Vagina (tissue), 2 donors: ENCODE data around the gene A4GALT. TPM values are rescaled to one million over a fixed set of nuclear protein-coding genes. Genes with fewer than 3 reads are reported as not detected.

Experiments
- DNase-seq, 2 donors: peaks; one replicate each; pipeline ENCODE4 v3.0.0-alpha.2; 2017; ENCODE audit errors: extremely low spot score in 2 of 2
- H3K27ac ChIP-seq: fragments of 200-600 bp; sonication (generic); one replicate; pipeline ENCODE4 v1.5.1; 2019
- H3K27me3 ChIP-seq: fragments of 200-600 bp; sonication (generic); one replicate; pipeline ENCODE4 v1.5.1; 2019
- H3K36me3 ChIP-seq, 2 donors: fragments of 200-600 bp; sonication (generic); one replicate each; pipeline ENCODE4 v1.5.1; 2017 to 2019
- H3K4me1 ChIP-seq: fragments of 200-600 bp; sonication (generic); one replicate; pipeline ENCODE4 v1.5.1; 2019
- H3K4me3 ChIP-seq, 2 donors: fragments of 200-600 bp; sonication (generic); 1 replicate in 1 of 2; 2 replicates in 1 of 2; pipeline ENCODE4 v1.5.1; 2016 to 2019
- H3K9me3 ChIP-seq: fragments of 200-600 bp; sonication (generic); one replicate; pipeline ENCODE4 v1.5.1; 2019
- CTCF ChIP-seq, 3 experiments: fragments of 450-650 bp in 2 of 3; fragments of 200-600 bp in 1 of 3; sonication (generic) in 1 of 3; IDR thresholded peaks; one replicate each; pipeline ENCODE4 v1.5.1; 2017 to 2019; ENCODE audit warnings: antibody characterized with exemption in 3 of 3, mild to moderate bottlenecking in 2 of 3, moderate library complexity in 2 of 3
- POLR2A ChIP-seq, 2 donors: fragments of 450-650 bp; IDR thresholded peaks; one replicate each; pipeline ENCODE4 v1.6.1; 2017; ENCODE audit warnings: antibody characterized with exemption in 2 of 2, mild to moderate bottlenecking in 2 of 2, moderate library complexity in 2 of 2
- POLR2AphosphoS5 ChIP-seq, 2 donors: sonication (generic); formaldehyde crosslinking; IDR thresholded peaks; one replicate each; pipeline ENCODE4 v1.9.0; 2017; ENCODE audit warnings: antibody characterized with exemption in 2 of 2, mild to moderate bottlenecking in 2 of 2, low read depth in 1 of 2; ENCODE audit not compliant: insufficient read depth in 1 of 2
- intact Hi-C: fragments of 100-400 bp; cut with DNase I; formaldehyde crosslinking; loops from one replicate; pipeline ENCODE4 v1.15.1; 2023
- total RNA-seq: library from RNA; depleted of rRNA; stranded (reverse); fragments of >200 nt; gene quantifications from one replicate; pipeline ENCODE4 v1.2.3, GENCODE V29; 2016

The A4GALT gene
- total RNA-seq, 1 donor from 2014 or later, result 35.6 TPM

GRCh38 chr22:42651134-42651533 lies 69.5 kb downstream of the A4GALT start:
- no peak overlapping the region for H3K27ac ChIP-seq
- no peaks in the 10 kb centered on the region for H3K36me3 ChIP-seq
- no peaks in the 10 kb centered on the region for H3K9me3 ChIP-seq
- intact Hi-C loops, result no loop called here
- peaks cover 29% of the 10 kb centered on the region for H3K4me1 ChIP-seq
- no peak for DNase-seq
- H3K27me3 ChIP-seq, result no peaks in the 10 kb centered on the region
- no peak for TF ChIP-seq POLR2A (IDR thresholded peaks at IDR 0.05)
- H3K4me3 ChIP-seq, result no peak overlapping the region

GRCh38 chr22:42649246-42650099 lies 71.2 kb downstream of the A4GALT start, which contains the start of gene CYB5R3:
CYB5R3 (minus strand) TSS chr22:42649392; CDS start chr22:42649315, 77 bp downstream.
- Histone ChIP-seq H3K27me3 (no peaks in the 10 kb centered on the region), H3K4me1 (peaks cover 46% of the 10 kb centered on the region), H3K36me3 (no peaks in the 10 kb centered on the region), H3K9me3 (no peaks in the 10 kb centered on the region), H3K27ac (peak within 1 kb of the TSS; percentile 99), H3K4me3 (peak within 1 kb of the TSS; percentile 90 to 100)
- TF ChIP-seq CTCF (IDR thresholded peaks at IDR 0.05), result no peak
- TF ChIP-seq POLR2A (IDR thresholded peaks at IDR 0.05), result peak in 1 of 2 donors; percentile 59
- peak in 1 of 2 donors; percentile 81 for TF ChIP-seq POLR2AphosphoS5 (IDR thresholded peaks at IDR 0.05; ENCODE audit: insufficient read depth in 1 of 2, low read depth in 1 of 2)
- DNase-seq, result no peak
- intact Hi-C loops, result no loop called here

GRCh38 chr22:42648368-42649245 lies 72.1 kb downstream of the A4GALT start:
- TF ChIP-seq POLR2AphosphoS5 (IDR thresholded peaks at IDR 0.05; ENCODE audit: insufficient read depth in 1 of 2, low read depth in 1 of 2) (peak in 1 of 2 donors; percentile 52), CTCF (IDR thresholded peaks at IDR 0.05) (no peak)
- Histone ChIP-seq H3K27me3 (no peaks in the 10 kb centered on the region), H3K36me3 (no peaks in the 10 kb centered on the region), H3K4me1 (peaks cover 54% of the 10 kb centered on the region), H3K27ac (peak overlapping the region; percentile 99), H3K9me3 (no peaks in the 10 kb centered on the region), H3K4me3 (peak overlapping the region; percentile 90 to 100)
- DNase-seq, result no peak
- intact Hi-C loops, result no loop called here

- peak overlapping the region; percentile 90 to 100 for H3K4me3 ChIP-seq
- peaks cover 61% of the 10 kb centered on the region for H3K4me1 ChIP-seq
- no peaks in the 10 kb centered on the region for H3K36me3 ChIP-seq
- DNase-seq, result no peak
- intact Hi-C loops, result no loop called here
- no peak for TF ChIP-seq POLR2A (IDR thresholded peaks at IDR 0.05)
- no peak for TF ChIP-seq CTCF (IDR thresholded peaks at IDR 0.05)
- TF ChIP-seq POLR2AphosphoS5 (IDR thresholded peaks at IDR 0.05; ENCODE audit: insufficient read depth in 1 of 2, low read depth in 1 of 2), result no peak
- H3K27ac ChIP-seq, result peak overlapping the region; percentile 99
- no peaks in the 10 kb centered on the region for H3K27me3 ChIP-seq
- H3K9me3 ChIP-seq, result no peaks in the 10 kb centered on the region
Observed at GRCh38 chr22:42648017-42648367, 72.7 kb downstream of the A4GALT start.
